Fibroblast of mammary gland (primary cell): ENCODE measurements around the gene HAAO.
"Not testable (repeated sequence)": the region's sequence is repeated elsewhere in the genome, so short reads cannot be mapped to it uniquely, and the experiment has no call there.

ENCODE experiments used
- DNase-seq: peaks from one replicate; pipeline ENCODE4 v3.0.0-alpha.2; 2010; ENCODE audit warnings: low read depth
- H3K4me3 ChIP-seq: 2 replicates; pipeline ENCODE4 v1.5.1; 2011; ENCODE audit warnings: low read depth, mild to moderate bottlenecking, low read length, moderate library complexity; ENCODE audit not compliant: control insufficient read depth
- TF ChIP-seq, protein P1 (sequence below): conservative IDR thresholded peaks from 2 replicates; pipeline ENCODE4 v1.5.1; 2011; ENCODE audit warnings: low read depth, low read length, inconsistent platforms; ENCODE audit not compliant: control insufficient read depth, insufficient read depth

The HAAO gene

DNA sequence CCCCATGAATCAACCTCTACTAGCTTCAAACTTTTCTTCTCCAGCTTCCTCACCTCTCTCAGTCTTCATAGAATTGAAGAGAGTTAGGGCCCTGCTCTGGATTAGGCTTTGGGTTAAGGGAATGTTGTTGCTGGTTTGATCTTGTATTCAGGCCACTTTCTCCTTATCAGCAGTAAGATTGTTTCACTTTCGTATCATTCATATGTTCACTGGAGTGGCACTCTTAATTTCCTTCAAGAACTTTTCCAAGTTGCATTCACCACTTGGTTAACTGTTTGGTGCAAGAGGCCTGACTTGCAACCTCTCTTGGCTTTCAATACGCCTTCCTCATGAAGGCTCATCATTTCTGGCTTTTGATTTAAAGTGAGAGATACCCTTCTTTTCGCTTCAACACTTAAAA lies 51.2 kb downstream of the HAAO start:
- TF ChIP-seq, protein P1, sequence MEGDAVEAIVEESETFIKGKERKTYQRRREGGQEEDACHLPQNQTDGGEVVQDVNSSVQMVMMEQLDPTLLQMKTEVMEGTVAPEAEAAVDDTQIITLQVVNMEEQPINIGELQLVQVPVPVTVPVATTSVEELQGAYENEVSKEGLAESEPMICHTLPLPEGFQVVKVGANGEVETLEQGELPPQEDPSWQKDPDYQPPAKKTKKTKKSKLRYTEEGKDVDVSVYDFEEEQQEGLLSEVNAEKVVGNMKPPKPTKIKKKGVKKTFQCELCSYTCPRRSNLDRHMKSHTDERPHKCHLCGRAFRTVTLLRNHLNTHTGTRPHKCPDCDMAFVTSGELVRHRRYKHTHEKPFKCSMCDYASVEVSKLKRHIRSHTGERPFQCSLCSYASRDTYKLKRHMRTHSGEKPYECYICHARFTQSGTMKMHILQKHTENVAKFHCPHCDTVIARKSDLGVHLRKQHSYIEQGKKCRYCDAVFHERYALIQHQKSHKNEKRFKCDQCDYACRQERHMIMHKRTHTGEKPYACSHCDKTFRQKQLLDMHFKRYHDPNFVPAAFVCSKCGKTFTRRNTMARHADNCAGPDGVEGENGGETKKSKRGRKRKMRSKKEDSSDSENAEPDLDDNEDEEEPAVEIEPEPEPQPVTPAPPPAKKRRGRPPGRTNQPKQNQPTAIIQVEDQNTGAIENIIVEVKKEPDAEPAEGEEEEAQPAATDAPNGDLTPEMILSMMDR, result no peak
- no peak overlapping the region for H3K4me3 ChIP-seq
- no peak for DNase-seq

DNA sequence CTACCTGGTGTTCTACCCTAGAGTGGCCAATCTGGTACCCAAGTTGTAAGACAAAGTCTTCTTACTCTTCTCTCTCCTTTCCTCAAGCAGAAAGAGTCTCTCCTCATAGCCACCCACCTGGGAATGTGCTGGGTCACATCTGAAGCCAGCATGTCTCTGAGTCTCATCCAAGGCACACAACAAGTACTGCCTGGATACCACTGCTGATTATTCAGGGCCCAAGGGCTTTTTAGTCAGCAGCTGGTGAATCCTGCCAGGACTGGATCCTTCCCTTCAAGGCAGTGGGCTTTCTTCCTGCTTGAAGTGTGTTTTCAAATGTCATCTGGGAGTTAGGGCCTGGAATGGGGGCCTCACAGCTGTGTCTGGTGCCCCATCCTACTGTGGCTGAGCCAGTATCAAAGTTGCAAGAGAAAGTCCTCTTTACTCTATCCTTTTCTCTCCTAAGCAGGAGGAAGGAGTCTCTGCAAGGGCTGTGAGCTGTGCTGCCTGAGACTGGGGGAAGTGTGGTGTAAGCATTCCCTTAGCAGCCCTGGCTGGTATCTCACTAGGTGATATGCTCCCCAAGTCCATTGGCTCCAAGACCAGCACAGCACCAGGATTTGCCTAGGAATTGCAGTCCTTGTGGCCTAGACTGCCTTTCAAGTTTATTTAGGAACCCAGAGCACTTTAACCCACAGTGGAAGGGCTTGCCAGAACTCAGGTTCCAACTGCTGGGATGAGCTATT lies 55.6 kb downstream of the HAAO start:
- TF ChIP-seq, protein P1, result no peak
- DNase-seq, result no peak
- no peak overlapping the region for H3K4me3 ChIP-seq

DNA sequence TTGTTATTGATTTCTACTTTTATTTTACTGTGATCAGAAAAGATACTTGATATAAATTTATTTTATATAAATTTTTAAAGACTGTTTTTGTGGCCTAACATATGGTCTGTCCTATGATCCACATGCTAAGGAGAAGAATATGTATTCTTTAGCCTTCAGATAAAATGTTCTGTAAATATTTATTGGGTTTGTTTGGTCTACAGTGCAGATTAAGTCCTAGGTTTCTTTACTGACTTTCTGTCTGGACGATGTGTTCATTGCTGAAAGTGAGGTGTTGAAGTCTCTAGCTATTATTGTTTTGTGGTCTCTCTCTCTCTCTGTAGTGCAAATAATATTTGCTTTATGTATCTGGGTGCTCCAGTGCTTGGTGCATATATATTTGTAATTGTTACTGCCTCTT lies 58.5 kb downstream of the HAAO start:
- no peak overlapping the region for H3K4me3 ChIP-seq
- TF ChIP-seq, protein P1, result no peak
- DNase-seq, result no peak

DNA sequence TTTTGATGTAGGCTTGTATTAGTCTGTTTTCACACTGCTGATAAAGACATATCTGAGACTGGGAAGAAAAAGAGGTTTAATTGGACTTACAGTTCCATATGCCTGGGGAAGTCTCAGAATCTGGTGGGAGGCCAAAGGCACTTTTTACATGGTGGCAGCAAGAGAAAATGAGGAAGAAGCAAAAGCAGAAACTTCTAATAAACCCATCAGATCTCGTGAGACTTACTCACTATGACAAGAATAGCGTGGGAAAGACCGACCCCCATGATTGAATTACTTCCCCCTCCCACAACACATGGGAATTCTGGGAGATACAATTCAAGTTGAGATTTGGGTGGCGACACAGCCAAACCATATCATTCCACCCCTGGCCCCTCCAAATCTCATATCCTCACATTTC lies 61.1 kb downstream of the HAAO start:
- not testable (repeated sequence) for DNase-seq, H3K4me3 ChIP-seq

DNA sequence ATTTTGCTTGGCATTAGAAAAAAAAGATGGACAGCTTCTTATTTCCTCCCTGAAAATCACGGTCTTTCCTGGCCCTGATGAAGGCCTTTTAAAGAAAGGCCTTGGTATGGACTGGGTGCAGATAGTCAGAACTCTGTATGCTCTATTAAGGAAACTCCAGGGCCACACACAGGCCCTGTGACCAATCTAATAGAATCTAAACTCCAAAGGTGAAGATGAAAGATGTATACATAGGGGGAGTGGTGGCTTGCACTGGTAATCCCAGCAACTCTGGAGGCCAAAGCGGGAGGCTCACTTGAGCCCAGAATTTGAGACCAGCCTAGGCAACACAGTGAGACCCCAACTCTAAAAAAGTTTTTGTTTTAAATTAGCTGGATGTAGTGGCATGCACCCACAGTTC lies 65.7 kb downstream of the HAAO start:
- no peak overlapping the region for H3K4me3 ChIP-seq
- DNase-seq, result no peak

DNA sequence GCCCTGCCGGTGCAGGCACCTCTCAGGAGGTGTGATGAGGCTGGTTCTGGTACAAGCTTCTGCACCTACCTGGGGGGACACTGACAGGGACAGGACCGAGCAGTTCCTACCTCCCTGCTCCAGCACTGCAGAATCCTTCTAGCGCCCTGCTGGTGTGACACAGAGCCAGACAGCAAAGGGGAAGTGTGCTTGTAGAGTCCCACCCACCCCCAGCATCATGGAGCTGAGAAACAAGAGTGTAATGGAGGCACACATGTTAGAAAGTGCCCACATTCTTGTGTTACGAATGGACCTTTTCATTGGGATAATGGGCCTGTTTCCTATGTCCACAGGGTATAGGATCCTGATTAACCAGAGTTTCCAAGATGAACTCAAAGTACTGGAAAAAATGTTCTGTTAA lies 66.7 kb downstream of the HAAO start:
- DNase-seq, result no peak
- TF ChIP-seq, protein P1, result no peak
- no peak overlapping the region for H3K4me3 ChIP-seq

More for the DNA sequence above, 65.7 kb downstream of the HAAO start:
- TF ChIP-seq, protein P1, result no peak

DNA sequence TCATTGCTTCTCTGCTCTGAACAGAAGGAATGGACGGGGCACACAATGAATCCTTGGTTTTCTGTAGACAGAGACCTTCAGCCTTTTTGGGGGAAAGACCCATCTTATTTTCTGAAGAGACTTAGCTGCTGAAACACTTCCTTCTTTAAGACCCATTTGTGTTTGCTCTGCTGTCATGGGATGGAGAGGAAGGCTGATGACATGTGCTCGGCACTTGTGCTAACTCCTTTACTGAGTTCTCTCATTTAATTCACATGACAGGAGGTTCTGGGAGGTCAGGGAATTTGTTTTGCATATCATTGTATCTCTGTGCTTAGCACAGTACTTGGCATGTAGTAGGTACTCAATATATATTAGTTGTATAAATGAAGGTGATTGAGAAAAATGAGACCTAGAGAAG lies 67.5 kb downstream of the HAAO start:
- DNase-seq, result no peak
- no peak overlapping the region for H3K4me3 ChIP-seq
- TF ChIP-seq, protein P1, result no peak
